NCI-H526 (cell line): ENCODE data around the gene BDNF.

Source experiments
- DNase-seq, 2 experiments: peaks; one replicate each; lab custom pipeline; 2025; lab: John Stamatoyannopoulos, UW

The BDNF gene

GRCh38 chr11:27705873-27706820 lies 5.9 kb upstream of the BDNF start:
- peak in 1 of 2 experiments; percentile 34 for DNase-seq

DNA sequence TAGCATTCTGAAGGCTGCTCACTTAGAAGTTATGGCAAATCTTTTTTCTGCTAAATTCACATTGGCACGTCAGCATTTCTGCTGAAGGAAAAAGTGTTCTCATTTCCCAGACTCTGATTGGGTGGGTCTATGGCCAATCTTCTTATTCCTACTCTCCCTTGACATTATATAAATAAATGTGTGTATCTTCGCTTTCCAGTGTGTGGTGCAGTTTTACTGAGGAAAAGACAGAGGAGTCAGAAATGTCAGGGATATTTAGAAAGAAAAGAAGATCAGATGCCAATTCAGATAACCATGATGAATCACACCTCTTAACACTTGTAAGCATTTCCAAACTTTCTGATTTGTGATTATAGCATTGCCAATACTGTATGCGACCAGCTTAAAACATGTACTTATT lies 3.2 kb upstream of the BDNF start:
- DNase-seq, result no peak

GRCh38 chr11:27702811-27703210 lies 2.6 kb upstream of the BDNF start:
- DNase-seq, result peak; percentile 52 to 60

- peak in 1 of 2 experiments; percentile 49 for DNase-seq
Observed at GRCh38 chr11:27701355-27702105, 1.3 kb upstream of the BDNF start.

GRCh38 chr11:27699926-27700350 lies 317 bp downstream of the BDNF start:
- peak in 1 of 2 experiments; percentile 38 for DNase-seq

DNA sequence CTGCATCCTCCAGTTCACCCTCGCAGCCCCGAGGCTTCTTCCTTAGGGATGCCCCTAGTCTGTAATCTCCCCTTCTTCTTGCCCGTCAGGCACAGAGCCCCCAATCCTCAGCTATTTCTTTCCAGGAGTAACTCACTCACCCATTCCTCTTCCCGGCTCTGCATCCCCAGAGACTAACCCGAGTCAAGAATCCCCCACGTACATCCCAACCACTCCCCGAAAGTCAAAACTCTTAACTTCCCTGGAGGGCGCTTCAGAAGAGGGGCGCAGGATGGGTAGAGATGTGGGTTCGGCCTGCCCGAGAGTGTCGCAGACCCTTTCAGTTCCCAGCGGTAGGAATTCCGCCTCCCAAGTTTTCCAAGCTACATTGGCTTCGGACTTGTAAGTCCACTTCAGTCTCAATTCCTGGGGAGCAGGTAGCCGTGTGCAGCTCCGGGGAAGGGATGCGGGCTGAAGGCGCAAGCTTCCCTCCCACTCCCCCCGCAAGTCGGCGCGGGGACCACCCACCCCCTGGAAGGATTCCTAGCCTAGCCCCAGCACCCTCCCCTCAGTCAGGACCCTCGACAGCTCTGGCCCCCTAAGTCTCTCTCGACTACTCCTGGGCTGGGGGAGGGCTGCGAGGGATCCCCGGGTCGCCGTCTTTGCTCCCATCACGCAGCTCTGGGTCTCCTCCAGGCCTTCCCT lies 871 bp downstream of the BDNF start:
- DNase-seq, result peak in 1 of 2 experiments; percentile 60

DNA sequence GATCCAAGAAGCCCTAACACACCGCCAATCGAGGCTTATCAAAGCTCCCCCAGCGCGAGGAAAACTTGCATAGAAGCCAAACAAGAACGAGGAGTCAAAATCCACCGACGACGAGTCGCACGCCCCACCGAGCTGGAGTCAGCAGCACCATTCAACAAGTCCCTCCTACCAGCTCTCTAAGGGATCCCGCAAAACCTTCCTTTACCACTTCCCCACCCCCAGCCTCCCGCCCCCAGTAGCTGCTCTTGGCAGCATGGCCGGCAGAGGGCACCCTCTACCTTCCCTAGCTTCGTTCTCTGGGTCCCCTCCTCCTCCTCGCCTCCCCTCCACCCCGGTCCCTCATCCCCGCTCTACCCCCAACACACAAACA lies 1.4 kb downstream of the BDNF start:
- DNase-seq, result peak; percentile 68 to 91

DNA sequence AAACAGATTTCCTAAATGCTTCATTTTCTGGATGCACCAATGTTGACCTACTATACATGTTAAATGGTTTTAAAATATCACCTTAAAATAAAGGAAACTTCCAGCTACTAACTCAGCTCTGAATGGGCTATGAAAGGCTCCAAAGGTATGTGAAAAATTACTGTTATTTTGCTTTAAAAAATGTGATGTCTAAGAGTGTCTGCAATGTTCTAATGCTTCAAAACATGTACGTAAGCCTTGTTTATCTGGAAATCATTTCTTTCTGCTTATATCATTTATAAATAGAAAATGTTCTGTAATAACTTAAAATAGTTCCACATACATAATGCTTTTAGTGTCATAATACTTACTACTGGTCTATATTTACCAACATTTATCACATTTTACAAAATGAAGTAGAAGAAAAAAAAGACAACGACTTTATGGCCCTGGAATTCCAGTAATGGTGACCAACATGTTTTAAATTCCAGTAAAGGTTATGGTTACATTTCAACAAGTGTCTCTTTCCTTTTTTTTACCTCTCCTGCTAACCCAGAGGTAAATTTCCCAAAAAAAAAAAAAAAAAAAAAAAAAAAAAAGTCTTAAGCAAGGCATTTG lies 2.5 kb downstream of the BDNF start:
- no peak for DNase-seq

GRCh38 chr11:27696961-27697360 lies 3.3 kb downstream of the BDNF start:
- DNase-seq, result no peak

- DNase-seq, result peak; percentile 36 to 38
Observed at GRCh38 chr11:27696115-27696514, 4.1 kb downstream of the BDNF start.

- peak in 1 of 2 experiments; percentile 60 for DNase-seq
Observed at GRCh38 chr11:27694992-27695391, 5.3 kb downstream of the BDNF start.

DNA sequence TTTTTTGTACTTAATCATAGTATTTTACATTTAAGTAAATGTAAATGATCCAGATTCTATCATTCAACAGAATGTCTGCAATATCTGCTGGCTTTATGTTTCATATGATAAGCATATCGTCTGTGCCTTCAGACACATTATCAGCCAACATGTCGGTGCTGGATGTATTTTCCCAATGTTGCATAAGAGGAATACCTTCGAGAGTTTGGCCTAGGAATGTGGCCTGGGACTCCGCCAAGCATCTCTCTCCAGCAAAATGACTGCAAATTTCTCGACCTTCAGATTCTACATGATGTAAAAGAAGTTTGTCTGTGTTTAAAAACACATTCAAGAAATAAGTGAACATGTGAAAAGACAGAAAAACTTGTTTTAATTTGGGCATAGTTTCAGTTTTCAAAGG lies 6.9 kb downstream of the BDNF start:
- no peak for DNase-seq

DNA sequence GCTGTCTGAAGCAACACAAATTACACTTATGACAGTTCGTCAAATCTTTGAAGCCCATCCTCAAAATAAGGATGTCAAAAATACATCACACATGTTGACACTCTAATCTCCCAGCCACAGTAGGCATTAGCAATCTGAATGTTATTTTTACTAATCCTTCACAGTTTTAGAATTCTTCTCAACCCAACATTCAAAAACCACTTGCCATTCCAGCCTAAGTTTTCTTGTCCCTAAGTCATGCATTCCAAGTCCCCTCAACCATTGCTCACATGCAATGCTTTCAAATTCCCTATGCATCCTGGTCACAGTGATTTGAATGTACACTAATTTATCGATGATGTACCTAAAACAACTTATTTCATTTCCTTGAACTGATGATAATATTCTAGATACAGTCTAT lies 7.5 kb downstream of the BDNF start:
- DNase-seq, result no peak

DNA sequence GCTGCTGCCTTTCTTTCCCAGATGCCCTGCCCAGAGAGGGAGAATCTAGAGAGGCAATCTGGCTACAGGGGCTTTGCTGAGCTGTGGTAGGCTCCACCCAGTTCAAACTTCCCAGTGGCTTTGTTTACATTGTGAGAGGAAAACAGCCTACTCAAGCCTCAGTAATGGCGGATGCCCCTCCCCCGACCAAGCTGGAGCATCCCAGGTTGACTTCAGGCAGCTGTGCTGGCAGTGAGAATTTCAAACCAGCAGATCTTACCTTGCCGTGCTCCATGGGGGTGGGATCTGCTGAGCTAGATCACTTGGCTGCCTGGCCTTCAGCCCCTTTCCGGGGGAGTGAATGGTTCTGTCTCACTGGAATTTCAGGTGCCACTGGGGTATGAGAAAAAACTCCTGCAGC lies 12.2 kb downstream of the BDNF start:
- DNase-seq, result no peak

DNA sequence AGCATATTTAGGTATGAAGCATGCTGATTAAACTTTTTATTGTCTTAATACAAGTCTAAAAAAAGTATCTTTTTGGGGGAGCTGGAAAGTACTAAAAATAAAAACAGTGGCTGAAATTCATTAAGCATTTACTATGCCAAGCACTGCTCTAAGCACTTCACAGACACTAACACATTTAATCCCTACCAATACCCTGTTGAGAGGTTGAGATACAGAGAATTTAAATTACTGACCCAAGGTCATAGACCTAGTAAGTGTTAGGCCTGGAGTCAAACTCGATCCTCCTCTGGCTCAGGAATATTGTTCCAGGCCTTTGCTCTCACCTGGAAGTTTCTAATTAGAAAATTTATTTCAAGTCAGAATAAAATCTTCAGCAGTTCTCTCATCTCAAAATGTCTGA lies 18.6 kb downstream of the BDNF start:
- no peak for DNase-seq

GRCh38 chr11:27679136-27680015 lies 20.9 kb downstream of the BDNF start:
- no peak for DNase-seq

GRCh38 chr11:27678242-27678641 lies 22.0 kb downstream of the BDNF start:
- no peak for DNase-seq

DNA sequence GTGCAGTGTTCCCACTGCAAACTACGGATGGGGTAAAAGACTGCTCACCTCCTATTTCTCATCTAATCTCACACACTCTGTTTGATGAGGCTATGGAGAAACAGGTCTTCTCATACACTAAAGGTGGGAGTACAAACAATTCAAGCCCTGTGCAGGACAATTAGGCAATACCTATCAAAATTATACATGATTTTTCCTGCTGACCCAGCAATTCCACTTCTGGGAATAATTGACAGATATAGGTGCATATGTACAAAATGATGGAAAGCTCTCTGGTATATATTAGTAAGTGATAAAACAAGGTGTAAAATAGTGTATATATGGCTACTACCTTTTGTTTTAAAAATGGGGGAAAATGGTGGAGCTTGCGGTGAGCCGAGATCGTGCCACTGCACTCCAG lies 23.1 kb downstream of the BDNF start:
- no peak for DNase-seq

- no peak for DNase-seq
Observed at GRCh38 chr11:27673979-27674663, 26.1 kb downstream of the BDNF start.

GRCh38 chr11:27672836-27673464 lies 27.3 kb downstream of the BDNF start:
- DNase-seq, result no peak
